H9 (cell line): ENCODE measurements around the gene ADARB2. TPM values are rescaled to one million over a fixed set of nuclear protein-coding genes. Genes with fewer than 3 reads are reported as not detected.
A peak's percentile ranks its signal among the peaks of the same experiment; 100 is the strongest.

Experiments used
- DNase-seq: peaks from one replicate; pipeline ENCODE4 v3.0.0-alpha.2; 2017
- H2AFZ ChIP-seq: one replicate; pipeline ENCODE4 v1.6.1; 2013; ENCODE audit warnings: mild to moderate bottlenecking, low read length, control low read depth, moderate library complexity
- H2AK5ac ChIP-seq: 2 replicates; pipeline ENCODE4 v1.6.1; 2013; ENCODE audit warnings: low read length, control low read depth, mixed read lengths; ENCODE audit not compliant: insufficient read length
- H2BK120ac ChIP-seq: one replicate; pipeline ENCODE4 v1.6.1; 2013; ENCODE audit warnings: low read depth, mild to moderate bottlenecking, low read length, control low read depth, inconsistent platforms; ENCODE audit not compliant: poor library complexity, severe bottlenecking
- H2BK12ac ChIP-seq: 2 replicates; pipeline ENCODE4 v1.6.1; 2013; ENCODE audit warnings: low read length, control low read depth, mixed read lengths, low read depth; ENCODE audit not compliant: insufficient read length
- H2BK15ac ChIP-seq: 2 replicates; pipeline ENCODE4 v1.6.1; 2013; ENCODE audit warnings: low read depth, low read length, control low read depth
- H2BK20ac ChIP-seq: one replicate; pipeline ENCODE4 v1.6.1; 2013; ENCODE audit warnings: low read depth, mild to moderate bottlenecking, low read length, control low read depth, inconsistent platforms; ENCODE audit not compliant: poor library complexity, severe bottlenecking
- H2BK5ac ChIP-seq: 2 replicates; pipeline ENCODE4 v1.6.1; 2013; ENCODE audit warnings: low read length, control low read depth, mixed read lengths; ENCODE audit not compliant: insufficient read length
- H3K14ac ChIP-seq: 2 replicates; pipeline ENCODE4 v1.6.1; 2013; ENCODE audit warnings: low read length, control low read depth; ENCODE audit not compliant: insufficient read depth
- H3K18ac ChIP-seq: 2 replicates; pipeline ENCODE4 v1.6.1; 2013; ENCODE audit warnings: low read depth, mild to moderate bottlenecking, mixed read lengths, low read length, control low read depth; ENCODE audit not compliant: insufficient read length
- H3K23ac ChIP-seq: 2 replicates; pipeline ENCODE4 v1.6.1; 2013; ENCODE audit warnings: low read length, control low read depth, mixed read lengths, low read depth; ENCODE audit not compliant: insufficient read length
- H3K23me2 ChIP-seq: 2 replicates; pipeline ENCODE4 v1.6.1; 2013; ENCODE audit warnings: low read depth, mild to moderate bottlenecking, mixed read lengths, low read length, control low read depth; ENCODE audit not compliant: insufficient read length, poor library complexity, severe bottlenecking
- H3K27ac ChIP-seq: 2 replicates; pipeline ENCODE4 v1.5.1; 2013; ENCODE audit warnings: low read length, control low read depth, mixed read lengths, low read depth; ENCODE audit not compliant: insufficient read length
- H3K27me3 ChIP-seq: 2 replicates; pipeline ENCODE4 v1.6.1; 2013; ENCODE audit warnings: low read length, control low read depth, inconsistent platforms; ENCODE audit not compliant: insufficient read depth
- H3K4ac ChIP-seq: 2 replicates; pipeline ENCODE4 v1.6.1; 2013; ENCODE audit warnings: low read depth, mild to moderate bottlenecking, control low read depth, inconsistent platforms, low read length, moderate library complexity
- H3K4me1 ChIP-seq: 2 replicates; pipeline ENCODE4 v1.6.1; 2013; ENCODE audit warnings: low read length, control low read depth, inconsistent platforms; ENCODE audit not compliant: insufficient read depth
- H3K4me2 ChIP-seq: 2 replicates; pipeline ENCODE4 v1.6.1; 2013; ENCODE audit warnings: low read length, control low read depth, mixed read lengths; ENCODE audit not compliant: insufficient read length, insufficient read depth
- H3K56ac ChIP-seq: 2 replicates; pipeline ENCODE4 v1.6.1; 2013; ENCODE audit warnings: low read depth, mild to moderate bottlenecking, mixed read lengths, low read length, control low read depth; ENCODE audit not compliant: insufficient read length
- H3K79me1 ChIP-seq: 2 replicates; pipeline ENCODE4 v1.6.1; 2013; ENCODE audit warnings: low read depth, mild to moderate bottlenecking, moderate library complexity, low read length, control low read depth, inconsistent platforms; ENCODE audit not compliant: insufficient read depth, poor library complexity, severe bottlenecking
- H3K79me2 ChIP-seq: 2 replicates; pipeline ENCODE4 v1.6.1; 2013; ENCODE audit warnings: low read length, control low read depth, inconsistent platforms; ENCODE audit not compliant: insufficient read depth
- H3K9ac ChIP-seq: 2 replicates; pipeline ENCODE4 v1.6.1; 2013; ENCODE audit warnings: low read length, control low read depth, mixed read lengths; ENCODE audit not compliant: insufficient read length; ENCODE audit errors: extremely low read depth
- H3K9me3 ChIP-seq: one replicate; pipeline ENCODE4 v1.6.1; 2013; ENCODE audit warnings: low read depth, low read length, inconsistent platforms; ENCODE audit not compliant: control insufficient read depth
- H3T11ph ChIP-seq: one replicate; pipeline ENCODE4 v1.6.1; 2013; ENCODE audit warnings: mild to moderate bottlenecking, low read length, control low read depth, inconsistent platforms
- H4K20me1 ChIP-seq: one replicate; pipeline ENCODE4 v1.6.1; 2013; ENCODE audit not compliant: control insufficient read depth, insufficient read length, insufficient read depth
- H4K5ac ChIP-seq: 2 replicates; pipeline ENCODE4 v1.6.1; 2013; ENCODE audit warnings: low read depth, mild to moderate bottlenecking, mixed read lengths, low read length, control low read depth; ENCODE audit not compliant: insufficient read length
- H4K8ac ChIP-seq: replicated peaks from 2 replicates; pipeline ENCODE4 v1.6.1; 2013; ENCODE audit warnings: low read length, control low read depth, mixed read lengths, low read depth; ENCODE audit not compliant: insufficient read length
- H4K91ac ChIP-seq: 2 replicates; pipeline ENCODE4 v1.6.1; 2013; ENCODE audit warnings: low read depth, mild to moderate bottlenecking, moderate library complexity, mixed read lengths, low read length, control low read depth; ENCODE audit not compliant: insufficient read length
- H3K27ac Mint-ChIP-seq, 3 experiments: 2 replicates in 2 of 3; 3 replicates in 1 of 3; pipeline ENCODE4 v1.8.0; 2020 to 2021; ENCODE audit warnings: mixed read lengths in 3 of 3, mild to moderate bottlenecking in 1 of 3, moderate library complexity in 1 of 3
- H3K27me3 Mint-ChIP-seq: 2 replicates; pipeline ENCODE4 v1.8.0; 2021; ENCODE audit warnings: low read depth, mild to moderate bottlenecking, moderate library complexity, mixed read lengths
- H3K36me3 Mint-ChIP-seq, 3 experiments: 2 replicates in 2 of 3; 3 replicates in 1 of 3; pipeline ENCODE4 v1.8.0; 2020 to 2021; ENCODE audit warnings: low read depth in 3 of 3, mixed read lengths in 3 of 3; ENCODE audit not compliant: insufficient read depth in 1 of 3
- H3K4me1 Mint-ChIP-seq, 2 experiments: 2 replicates each; pipeline ENCODE4 v1.8.0; 2020; ENCODE audit warnings: mixed read lengths in 2 of 2
- H3K4me3 Mint-ChIP-seq, 2 experiments: 2 replicates in 1 of 2; 3 replicates in 1 of 2; pipeline ENCODE4 v1.8.0; 2020 to 2021; ENCODE audit warnings: mild to moderate bottlenecking in 2 of 2, mixed read lengths in 2 of 2, moderate library complexity in 1 of 2
- H3K9me3 Mint-ChIP-seq, 2 experiments: 2 replicates in 1 of 2; 3 replicates in 1 of 2; pipeline ENCODE4 v1.8.0; 2020; ENCODE audit warnings: mild to moderate bottlenecking in 2 of 2, mixed read lengths in 2 of 2, moderate library complexity in 1 of 2
- WGBS: extraction: QIAGEN DNeasy Blood & Tissue Kit; methylation state at CpG from one replicate; pipeline ENCODE4 v1.1.7; 2013; ENCODE audit warnings: missing lambda C conversion rate, low lambda C conversion rate, mixed read lengths; ENCODE audit not compliant: insufficient read length; ENCODE audit errors: extremely low coverage; 5-methylcytosine and 5-hydroxymethylcytosine counted together
- total RNA-seq: library from RNA; stranded (reverse); gene quantifications from 2 replicates; pipeline ENCODE4 v1.2.1, GENCODE V29; 2021
- TF ChIP-seq, protein P1 (sequence below): fragments of 200-600 bp; sonication (generic); conservative IDR thresholded peaks from 3 replicates; pipeline ENCODE4 v1.8.0; 2021; ENCODE audit warnings: antibody characterized with exemption, mild to moderate bottlenecking

ADARB2 gene
- total RNA-seq, 1 experiment from 2014 or later = 0.87 TPM

DNA sequence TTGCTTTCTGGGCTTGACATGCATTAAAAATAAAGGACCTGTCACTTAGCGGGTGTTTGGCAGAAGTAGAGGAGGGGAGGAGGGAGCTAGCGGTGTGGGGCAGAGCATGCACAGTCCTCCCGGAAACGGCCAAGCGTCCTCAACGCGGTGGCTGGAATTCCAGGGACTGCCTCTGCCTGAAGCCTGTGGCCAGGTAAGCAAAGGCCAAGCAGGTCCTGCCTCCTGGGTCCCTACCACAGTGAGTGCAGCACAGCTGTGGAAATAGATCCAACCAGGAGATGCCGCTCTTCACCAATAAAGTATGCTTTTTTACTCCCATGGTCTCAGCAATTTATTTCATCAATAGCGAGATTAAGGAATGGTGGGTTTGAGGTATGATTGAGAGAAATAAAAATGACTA lies 357.7 kb downstream of the ADARB2 start:
- peak; percentile 81 for DNase-seq
- H2BK5ac ChIP-seq = no peak overlapping the region
- no peaks in the 10 kb centered on the region for H4K20me1 ChIP-seq
- H3K14ac ChIP-seq = no peak overlapping the region
- no peaks in the 10 kb centered on the region; the same call in 1 of the 2 replicates for H3K79me2 ChIP-seq
- H3K27me3 ChIP-seq = peaks cover 3% of the 10 kb centered on the region; the same call in 1 of the 2 replicates
- no peak overlapping the region for H2BK120ac ChIP-seq
- no peak overlapping the region for H2BK15ac ChIP-seq
- H3T11ph ChIP-seq = no peak overlapping the region
- Mint-ChIP-seq H3K27me3 (peaks cover 2% of the 10 kb centered on the region; the same call in 1 of the 2 replicates), H3K9me3 (peaks cover 2 to 4% of the 10 kb centered on the region in 2 experiments; a peak in 3 of 5 replicates), H3K36me3 (peaks cover 0 to 2% (median 0%) of the 10 kb centered on the region in 3 experiments; a peak in 1 of 7 replicates), H3K4me3 (peak overlapping the region in 1 of 2 experiments; percentile 61; a peak in 2 of 5 replicates), H3K4me1 (peaks cover 41 to 44% of the 10 kb centered on the region in 2 experiments), H3K27ac (peak overlapping the region in 1 of 3 experiments; percentile 16; a peak in 1 of 7 replicates)
- H3K18ac ChIP-seq = no peak overlapping the region
- H3K4ac ChIP-seq = no peak overlapping the region
- no peak overlapping the region for H4K8ac ChIP-seq
- no peak overlapping the region for H3K4me2 ChIP-seq
- no peak overlapping the region for H3K23ac ChIP-seq
- H2BK12ac ChIP-seq = no peak overlapping the region
- no peaks in the 10 kb centered on the region for H3K79me1 ChIP-seq
- H4K5ac ChIP-seq = no peak overlapping the region
- no peak overlapping the region for H2AFZ ChIP-seq
- H3K9me3 ChIP-seq = no peaks in the 10 kb centered on the region
- H2AK5ac ChIP-seq = no peak overlapping the region
- no CpG with 5 or more reads among the region's 9 CpGs for WGBS
- no peak overlapping the region for H3K27ac ChIP-seq
- H4K91ac ChIP-seq = no peak overlapping the region
- TF ChIP-seq, protein P1, sequence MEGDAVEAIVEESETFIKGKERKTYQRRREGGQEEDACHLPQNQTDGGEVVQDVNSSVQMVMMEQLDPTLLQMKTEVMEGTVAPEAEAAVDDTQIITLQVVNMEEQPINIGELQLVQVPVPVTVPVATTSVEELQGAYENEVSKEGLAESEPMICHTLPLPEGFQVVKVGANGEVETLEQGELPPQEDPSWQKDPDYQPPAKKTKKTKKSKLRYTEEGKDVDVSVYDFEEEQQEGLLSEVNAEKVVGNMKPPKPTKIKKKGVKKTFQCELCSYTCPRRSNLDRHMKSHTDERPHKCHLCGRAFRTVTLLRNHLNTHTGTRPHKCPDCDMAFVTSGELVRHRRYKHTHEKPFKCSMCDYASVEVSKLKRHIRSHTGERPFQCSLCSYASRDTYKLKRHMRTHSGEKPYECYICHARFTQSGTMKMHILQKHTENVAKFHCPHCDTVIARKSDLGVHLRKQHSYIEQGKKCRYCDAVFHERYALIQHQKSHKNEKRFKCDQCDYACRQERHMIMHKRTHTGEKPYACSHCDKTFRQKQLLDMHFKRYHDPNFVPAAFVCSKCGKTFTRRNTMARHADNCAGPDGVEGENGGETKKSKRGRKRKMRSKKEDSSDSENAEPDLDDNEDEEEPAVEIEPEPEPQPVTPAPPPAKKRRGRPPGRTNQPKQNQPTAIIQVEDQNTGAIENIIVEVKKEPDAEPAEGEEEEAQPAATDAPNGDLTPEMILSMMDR = peak; percentile 77
- peaks cover 3% of the 10 kb centered on the region; the same call in 1 of the 2 replicates for H3K4me1 ChIP-seq
- H3K23me2 ChIP-seq = no peaks in the 10 kb centered on the region
- no peak overlapping the region for H3K56ac ChIP-seq
- no peak overlapping the region for H2BK20ac ChIP-seq
- H3K9ac ChIP-seq = no peak overlapping the region
